Endodermal cell (in vitro differentiated cells): Measurements from ENCODE around the gene TIMP2. TPM values are rescaled to one million over a fixed set of nuclear protein-coding genes. Genes with fewer than 3 reads are reported as not detected.
"Not testable (repeated sequence)": the region's sequence is repeated elsewhere in the genome, so short reads cannot be mapped to it uniquely, and the experiment has no call there.

Experiments used
- DNase-seq: peaks from one replicate; pipeline ENCODE4 v3.0.0-alpha.2; 2017
- H3K27ac ChIP-seq: 2 replicates; pipeline ENCODE4 v1.5.1; 2013; ENCODE audit warnings: mild to moderate bottlenecking, low read depth, low read length, moderate library complexity
- H3K27me3 ChIP-seq: 2 replicates; pipeline ENCODE4 v1.6.1; 2013; ENCODE audit warnings: mild to moderate bottlenecking, low read length, moderate library complexity; ENCODE audit not compliant: insufficient read depth, control insufficient read depth, poor library complexity, severe bottlenecking
- H3K36me3 ChIP-seq: 2 replicates; pipeline ENCODE4 v1.7.0; 2013; ENCODE audit warnings: mild to moderate bottlenecking, low read length, moderate library complexity; ENCODE audit not compliant: control insufficient read depth, insufficient read depth
- H3K4me1 ChIP-seq: one replicate; pipeline ENCODE4 v1.7.0; 2013; ENCODE audit warnings: low read length; ENCODE audit not compliant: control insufficient read depth, insufficient read depth
- H3K4me3 ChIP-seq: 2 replicates; pipeline ENCODE4 v1.5.1; 2013; ENCODE audit warnings: mild to moderate bottlenecking, low read length, moderate library complexity
- H3K9ac ChIP-seq: 2 replicates; pipeline ENCODE4 v1.6.1; 2013; ENCODE audit warnings: mild to moderate bottlenecking, low read length, moderate library complexity; ENCODE audit not compliant: poor library complexity, severe bottlenecking; ENCODE audit errors: extremely low read depth
- H3K9me3 ChIP-seq: 2 replicates; pipeline ENCODE4 v1.6.1; 2013; ENCODE audit warnings: mild to moderate bottlenecking, low read length, moderate library complexity; ENCODE audit not compliant: control insufficient read depth
- H3K27ac Mint-ChIP-seq: 2 replicates; pipeline ENCODE4 v1.8.0; 2020; ENCODE audit warnings: mixed read lengths
- H3K27me3 Mint-ChIP-seq: 2 replicates; pipeline ENCODE4 v1.8.0; 2021; ENCODE audit warnings: mild to moderate bottlenecking, mixed read lengths; ENCODE audit not compliant: insufficient read depth
- H3K36me3 Mint-ChIP-seq: 2 replicates; pipeline ENCODE4 v1.8.0; 2020; ENCODE audit warnings: low read depth, mixed read lengths
- H3K4me1 Mint-ChIP-seq: 2 replicates; pipeline ENCODE4 v1.8.0; 2020; ENCODE audit warnings: mixed read lengths
- H3K4me3 Mint-ChIP-seq: 2 replicates; pipeline ENCODE4 v1.8.0; 2020; ENCODE audit warnings: mild to moderate bottlenecking, moderate library complexity, mixed read lengths
- H3K9me3 Mint-ChIP-seq: 2 replicates; pipeline ENCODE4 v1.8.0; 2020; ENCODE audit warnings: mild to moderate bottlenecking, mixed read lengths
- CTCF ChIP-seq: fragments of 200-600 bp; sonication (generic); conservative IDR thresholded peaks from 2 replicates; pipeline ENCODE4 v1.5.0; 2021; ENCODE audit warnings: antibody characterized with exemption, mild to moderate bottlenecking
- WGBS, 2 experiments: methylation state at CpG; one replicate each; pipeline versions ENCODE4 v1.1.5 to v1.1.7; 2013; ENCODE audit warnings: missing lambda C conversion rate in 2 of 2, mixed read lengths in 1 of 2; ENCODE audit not compliant: insufficient coverage in 1 of 2, insufficient read length in 1 of 2; 5-methylcytosine and 5-hydroxymethylcytosine counted together
- total RNA-seq, 2 donors: library from RNA; stranded (reverse); fragmentation: NEBNext Ultra II Directional in 1 of 2; extraction: Animal tissue kit (Norgen Biotek cat#: 25700) in 1 of 2; gene quantifications; 2 replicates in 1 of 2; 3 replicates in 1 of 2; pipeline ENCODE4 v1.2.1, GENCODE V29; 2021

The TIMP2 gene
- total RNA-seq, 2 donors from 2014 or later = 36.9 to 42.7 TPM

GRCh38 chr17:78905116-78905515 lies 20.1 kb downstream of the TIMP2 start:
- H3K9ac ChIP-seq = no peak overlapping the region
- no peak overlapping the region for H3K4me3 ChIP-seq
- H3K4me3 Mint-ChIP-seq = no peak overlapping the region
- no peaks in the 10 kb centered on the region for H3K4me1 ChIP-seq
- peaks cover 4% of the 10 kb centered on the region for H3K4me1 Mint-ChIP-seq
- H3K36me3 Mint-ChIP-seq = peaks cover 8% of the 10 kb centered on the region
- H3K9me3 ChIP-seq = no peaks in the 10 kb centered on the region
- no peaks in the 10 kb centered on the region for H3K36me3 ChIP-seq
- no peaks in the 10 kb centered on the region for H3K27me3 Mint-ChIP-seq
- no peak for DNase-seq
- WGBS, 2 experiments = 86 to 87% methylated on average over 5 to 6 of the region's 6 CpGs
- H3K27ac Mint-ChIP-seq = no peak overlapping the region
- no peaks in the 10 kb centered on the region for H3K27me3 ChIP-seq
- no peaks in the 10 kb centered on the region for H3K9me3 Mint-ChIP-seq
- TF ChIP-seq CTCF = no peak
- H3K27ac ChIP-seq = no peak overlapping the region

GRCh38 chr17:78904371-78904770 lies 20.8 kb downstream of the TIMP2 start:
- Histone ChIP-seq H3K36me3 (no peaks in the 10 kb centered on the region), H3K9ac (no peak overlapping the region), H3K4me1 (no peaks in the 10 kb centered on the region), H3K9me3 (no peaks in the 10 kb centered on the region), H3K27me3 (no peaks in the 10 kb centered on the region), H3K27ac (no peak overlapping the region), H3K4me3 (no peak overlapping the region)
- 87 to 88% methylated on average over 5 to 9 of the region's 9 CpGs for WGBS, 2 experiments
- Mint-ChIP-seq H3K36me3 (peaks cover 8% of the 10 kb centered on the region), H3K27ac (no peak overlapping the region), H3K9me3 (no peaks in the 10 kb centered on the region), H3K27me3 (no peaks in the 10 kb centered on the region), H3K4me3 (no peak overlapping the region), H3K4me1 (peaks cover 8% of the 10 kb centered on the region)
- no peak for DNase-seq
- TF ChIP-seq CTCF = no peak

- 86 to 88% methylated on average over 8 to 17 of the region's 17 CpGs for WGBS, 2 experiments
- no peaks in the 10 kb centered on the region for H3K36me3 ChIP-seq
- H3K36me3 Mint-ChIP-seq = peaks cover 8% of the 10 kb centered on the region
These were observed 21.9 kb downstream of the TIMP2 start, which contains the start of gene CEP295NL for GRCh38 chr17:78903101-78903779. Gene CEP295NL (minus strand): TSS chr17:78903201. CDS start chr17:78901828, 1,373 bp downstream.

GRCh38 chr17:78902231-78902630 lies 23.0 kb downstream of the TIMP2 start:
- H3K27ac ChIP-seq = peak overlapping the region; percentile 72
- H3K9me3 Mint-ChIP-seq, H3K36me3 Mint-ChIP-seq, DNase-seq, H3K27me3 ChIP-seq, H3K9me3 ChIP-seq, H3K4me1 ChIP-seq, H3K4me3 Mint-ChIP-seq, H3K4me3 ChIP-seq, H3K9ac ChIP-seq, H3K36me3 ChIP-seq, H3K4me1 Mint-ChIP-seq, H3K27me3 Mint-ChIP-seq: not testable (repeated sequence)
- H3K27ac Mint-ChIP-seq = peak overlapping the region; percentile 70
- WGBS, 2 experiments = 91 to 96% methylated on average over 4 to 8 of the region's 8 CpGs

More at GRCh38 chr17:78903101-78903779, 21.9 kb downstream of the TIMP2 start, which contains the start of gene CEP295NL:
- no peaks in the 10 kb centered on the region for H3K27me3 Mint-ChIP-seq
- Histone ChIP-seq H3K27ac (peak within 1 kb of the TSS; percentile 72), H3K27me3 (no peaks in the 10 kb centered on the region), H3K9me3 (no peaks in the 10 kb centered on the region), H3K4me3 (no peak within 1 kb of the TSS), H3K9ac (no peak within 1 kb of the TSS), H3K4me1 (no peaks in the 10 kb centered on the region)
- TF ChIP-seq CTCF = no peak
- peaks cover 5% of the 10 kb centered on the region for H3K4me1 Mint-ChIP-seq
- H3K27ac Mint-ChIP-seq = peak within 1 kb of the TSS; percentile 70
- no peak within 1 kb of the TSS for H3K4me3 Mint-ChIP-seq
- H3K9me3 Mint-ChIP-seq = no peaks in the 10 kb centered on the region
- DNase-seq = peak; percentile 75
